Measurements from ENCODE around the gene SHISA5.

DNA sequence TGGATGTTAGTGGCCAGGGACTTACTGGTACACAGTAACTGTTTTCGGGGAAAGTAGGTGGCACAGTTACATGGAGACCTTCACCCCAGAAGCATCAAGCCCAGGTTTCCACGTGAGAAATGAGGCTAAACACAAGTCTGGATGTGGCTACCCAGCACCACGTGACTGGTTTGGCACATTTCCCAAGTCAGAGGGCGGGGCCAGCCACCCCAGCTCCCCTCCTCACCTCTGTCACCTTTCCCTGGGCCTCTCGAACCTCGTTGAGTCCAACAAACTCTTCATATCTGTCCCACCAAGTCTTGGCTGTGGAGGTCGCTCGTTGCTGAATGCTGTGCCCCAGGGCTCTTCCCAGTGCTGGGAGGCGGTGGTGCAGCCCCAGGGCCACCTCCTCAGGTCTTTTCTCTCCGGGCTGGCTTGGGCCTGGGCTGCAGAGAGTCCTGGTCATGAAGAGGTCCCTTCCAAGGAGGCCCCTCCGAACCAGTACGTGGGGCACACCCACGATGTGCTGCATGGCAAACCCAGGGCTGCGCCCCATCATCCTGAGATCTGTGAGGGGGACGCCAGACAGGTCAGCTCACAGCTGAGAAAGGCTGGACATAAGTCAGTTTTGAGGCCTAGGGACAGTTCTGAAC, 69.3 kb downstream of the SHISA5 start:
- TF ChIP-seq, protein P1, sequence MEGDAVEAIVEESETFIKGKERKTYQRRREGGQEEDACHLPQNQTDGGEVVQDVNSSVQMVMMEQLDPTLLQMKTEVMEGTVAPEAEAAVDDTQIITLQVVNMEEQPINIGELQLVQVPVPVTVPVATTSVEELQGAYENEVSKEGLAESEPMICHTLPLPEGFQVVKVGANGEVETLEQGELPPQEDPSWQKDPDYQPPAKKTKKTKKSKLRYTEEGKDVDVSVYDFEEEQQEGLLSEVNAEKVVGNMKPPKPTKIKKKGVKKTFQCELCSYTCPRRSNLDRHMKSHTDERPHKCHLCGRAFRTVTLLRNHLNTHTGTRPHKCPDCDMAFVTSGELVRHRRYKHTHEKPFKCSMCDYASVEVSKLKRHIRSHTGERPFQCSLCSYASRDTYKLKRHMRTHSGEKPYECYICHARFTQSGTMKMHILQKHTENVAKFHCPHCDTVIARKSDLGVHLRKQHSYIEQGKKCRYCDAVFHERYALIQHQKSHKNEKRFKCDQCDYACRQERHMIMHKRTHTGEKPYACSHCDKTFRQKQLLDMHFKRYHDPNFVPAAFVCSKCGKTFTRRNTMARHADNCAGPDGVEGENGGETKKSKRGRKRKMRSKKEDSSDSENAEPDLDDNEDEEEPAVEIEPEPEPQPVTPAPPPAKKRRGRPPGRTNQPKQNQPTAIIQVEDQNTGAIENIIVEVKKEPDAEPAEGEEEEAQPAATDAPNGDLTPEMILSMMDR (conservative IDR thresholded peaks at IDR 0.05; ENCODE audit: low read depth, low read length) = no peak
- TF ChIP-seq EZH2phosphoT487 (IDR thresholded peaks at IDR 0.05; ENCODE audit: borderline replicate concordance, low read length) = no peak

Measured in PC-3 (cell line).